Transverse colon (tissue), 4 donors: ENCODE results near the gene TPSG1.

ENCODE experiments used
- EP300 ChIP-seq: sonication (generic); formaldehyde crosslinking; IDR thresholded peaks from one replicate; pipeline ENCODE4 v1.6.1; 2017; ENCODE audit warnings: antibody characterized with exemption, low read depth
- POLR2A ChIP-seq: fragments of 450-650 bp; IDR thresholded peaks from one replicate; pipeline ENCODE4 v1.6.1; 2016; ENCODE audit warnings: antibody characterized with exemption, mild to moderate bottlenecking, moderate library complexity
- POLR2AphosphoS5 ChIP-seq, 3 donors: sonication (generic); formaldehyde crosslinking; IDR thresholded peaks; one replicate each; pipeline ENCODE4 v1.6.1; 2016; ENCODE audit warnings: antibody characterized with exemption in 3 of 3
- TF ChIP-seq, protein P1 (sequence below), 5 experiments: fragments of 200-600 bp in 3 of 5; fragments of 450-650 bp in 2 of 5; sonication (generic) in 3 of 5; IDR thresholded peaks; 1 replicate in 2 of 5; 2 replicates in 3 of 5; pipeline ENCODE4 v1.5.1; 2016 to 2017; ENCODE audit warnings: antibody characterized with exemption in 5 of 5, inconsistent platforms in 3 of 5, mild to moderate bottlenecking in 2 of 5, moderate library complexity in 1 of 5

DNA sequence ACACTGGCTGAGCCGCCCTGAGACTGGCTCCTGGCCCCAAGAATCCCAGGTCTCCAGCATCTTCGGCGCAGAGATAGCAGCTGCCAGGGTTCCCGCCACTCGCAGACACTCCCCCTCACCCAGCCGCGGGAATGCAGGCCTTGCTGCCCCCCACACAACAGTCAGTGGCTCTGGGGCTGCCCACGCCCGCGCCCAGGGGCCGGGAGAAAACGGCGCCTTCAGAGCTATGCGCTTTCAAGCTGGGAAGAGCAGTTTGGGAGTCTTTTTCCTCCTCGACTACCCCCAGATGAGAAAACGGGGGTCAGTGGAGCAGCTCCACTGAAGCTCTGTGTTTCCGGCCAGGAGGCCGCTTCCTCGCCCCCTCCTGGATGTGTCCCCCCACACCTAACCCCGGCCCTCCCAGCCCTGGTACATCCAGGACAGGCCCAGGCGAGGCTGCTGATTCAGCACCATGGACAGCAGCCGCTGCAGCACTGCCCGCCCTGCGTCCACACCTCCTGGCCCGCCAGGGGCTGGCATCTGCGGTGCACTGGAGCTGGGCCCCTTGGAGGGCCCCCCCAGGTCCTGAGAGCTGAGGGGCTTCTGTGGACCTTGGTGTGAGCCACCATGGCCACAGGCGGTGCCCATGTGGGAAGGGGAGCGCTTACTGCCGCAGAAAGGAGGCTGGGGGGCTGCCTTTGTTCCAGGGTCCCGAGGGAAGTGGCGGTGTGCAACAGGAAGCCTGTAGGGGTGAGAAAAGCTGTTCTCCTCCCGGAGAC is 36.5 kb downstream of the TPSG1 start:
- no peak for TF ChIP-seq POLR2A
- TF ChIP-seq, protein P1, sequence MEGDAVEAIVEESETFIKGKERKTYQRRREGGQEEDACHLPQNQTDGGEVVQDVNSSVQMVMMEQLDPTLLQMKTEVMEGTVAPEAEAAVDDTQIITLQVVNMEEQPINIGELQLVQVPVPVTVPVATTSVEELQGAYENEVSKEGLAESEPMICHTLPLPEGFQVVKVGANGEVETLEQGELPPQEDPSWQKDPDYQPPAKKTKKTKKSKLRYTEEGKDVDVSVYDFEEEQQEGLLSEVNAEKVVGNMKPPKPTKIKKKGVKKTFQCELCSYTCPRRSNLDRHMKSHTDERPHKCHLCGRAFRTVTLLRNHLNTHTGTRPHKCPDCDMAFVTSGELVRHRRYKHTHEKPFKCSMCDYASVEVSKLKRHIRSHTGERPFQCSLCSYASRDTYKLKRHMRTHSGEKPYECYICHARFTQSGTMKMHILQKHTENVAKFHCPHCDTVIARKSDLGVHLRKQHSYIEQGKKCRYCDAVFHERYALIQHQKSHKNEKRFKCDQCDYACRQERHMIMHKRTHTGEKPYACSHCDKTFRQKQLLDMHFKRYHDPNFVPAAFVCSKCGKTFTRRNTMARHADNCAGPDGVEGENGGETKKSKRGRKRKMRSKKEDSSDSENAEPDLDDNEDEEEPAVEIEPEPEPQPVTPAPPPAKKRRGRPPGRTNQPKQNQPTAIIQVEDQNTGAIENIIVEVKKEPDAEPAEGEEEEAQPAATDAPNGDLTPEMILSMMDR (IDR thresholded peaks at IDR 0.05), result no peak
- no peak for TF ChIP-seq EP300
- no peak for TF ChIP-seq POLR2AphosphoS5 (IDR thresholded peaks at IDR 0.05)
